K562 (cell line): Measurements from ENCODE around the gene FAM240A. TPM values are rescaled to one million over a fixed set of nuclear protein-coding genes. Genes with fewer than 3 reads are reported as not detected.

Experiments used
- ATAC-seq: fragments of 200-7000 bp; cut with Tn5 transposase; 3 replicates; pipeline ENCODE4 v1.9.1; 2020; ENCODE audit warnings: moderate library complexity
- BruUV-seq: library from RNA; stranded (reverse); fragments of 400-500 nt; replicated peaks from 2 replicates; lab custom pipeline; 2021; lab: Mats Ljungman, UMichigan
- CTCF ChIA-PET: fragments of 300-600 bp; formaldehyde crosslinking; extraction: SDS; loops from one replicate; lab custom pipeline; 2021; ENCODE audit warnings: low intra/inter-chr PET ratio; lab: Yijun Ruan, JAX
- POLR2A ChIA-PET: fragments of 300-600, 350-650 bp; sonication (Branson Sonifier 250); formaldehyde crosslinking; extraction: SDS; loops from one replicate; lab custom pipeline; 2021; ENCODE audit warnings: antibody characterized with exemption, inconsistent platforms; lab: Yijun Ruan, JAX
- DNase-seq, 4 experiments: peaks; one replicate each; pipeline versions ENCODE4 v3.0.0 to v3.0.0-alpha.2; 2011 to 2018; ENCODE audit warnings: low spot score in 3 of 4, mixed read lengths in 3 of 4; ENCODE audit errors: extremely low read depth in 1 of 4
- FAIRE-seq: peaks from 2 replicates; lab custom pipeline; 2011; peaks lifted over from hg19 to GRCh38; lab: Jason Lieb, UNC
- H2AFZ ChIP-seq: 2 replicates; pipeline ENCODE4 v1.6.0; 2011; ENCODE audit warnings: low read depth, low read length, control low read depth, inconsistent platforms
- H3K27ac ChIP-seq: fragments of 200-600 bp; 3 replicates; pipeline ENCODE4 v1.8.0; 2011; ENCODE audit warnings: low read depth, mild to moderate bottlenecking, control low read depth, inconsistent platforms, low read length, moderate library complexity, mixed read lengths; ENCODE audit errors: extremely low read depth
- H3K27me3 ChIP-seq, 2 experiments: fragments of 300-600 bp in 1 of 2; 2 replicates in 1 of 2; 3 replicates in 1 of 2; pipeline versions ENCODE4 v1.6.0 to v1.8.0; 2011; ENCODE audit warnings: inconsistent platforms in 2 of 2, low read length in 2 of 2, mild to moderate bottlenecking in 1 of 2, mixed read lengths in 1 of 2, moderate library complexity in 1 of 2; ENCODE audit not compliant: control insufficient read depth in 2 of 2, insufficient read depth in 2 of 2
- H3K36me3 ChIP-seq: fragments of 300-600 bp; 3 replicates; pipeline ENCODE4 v1.8.0; 2011; ENCODE audit warnings: mild to moderate bottlenecking, low read length, inconsistent platforms; ENCODE audit not compliant: control insufficient read depth, insufficient read depth
- H3K4me1 ChIP-seq, 2 experiments: fragments of 200-600 bp in 1 of 2; replicated peaks in 1 of 2; 2 replicates in 1 of 2; 3 replicates in 1 of 2; pipeline versions ENCODE4 v1.5.1 to v1.8.0; 2011; ENCODE audit warnings: inconsistent platforms in 2 of 2, low read length in 2 of 2, mild to moderate bottlenecking in 1 of 2, mixed read lengths in 1 of 2, moderate library complexity in 1 of 2; ENCODE audit not compliant: control insufficient read depth in 2 of 2, insufficient read depth in 2 of 2
- H3K4me2 ChIP-seq: 2 replicates; pipeline ENCODE4 v1.6.1; 2011; ENCODE audit warnings: low read length, control low read depth, inconsistent platforms, mixed read lengths; ENCODE audit not compliant: insufficient read depth
- H3K4me3 ChIP-seq: fragments of 200-600 bp; sonication (generic), shearing (Covaris generic); 2 replicates; pipeline ENCODE4 v1.5.1; 2016; ENCODE audit warnings: control low read depth, inconsistent platforms
- H3K79me2 ChIP-seq: fragments of 200-600 bp; 3 replicates; pipeline ENCODE4 v1.8.0; 2011; ENCODE audit warnings: low read length, inconsistent platforms; ENCODE audit not compliant: control insufficient read depth, insufficient read depth
- H3K9ac ChIP-seq, 2 experiments: 2 replicates each; pipeline versions ENCODE4 v1.6.0 to v1.6.1; 2011; ENCODE audit warnings: low read depth in 2 of 2, low read length in 2 of 2, control low read depth in 1 of 2, inconsistent platforms in 1 of 2, mild to moderate bottlenecking in 1 of 2, mixed read lengths in 1 of 2; ENCODE audit not compliant: insufficient read depth in 1 of 2
- H3K9me1 ChIP-seq: one replicate; pipeline ENCODE4 v1.6.0; 2011; ENCODE audit warnings: inconsistent platforms, mild to moderate bottlenecking, low read length, moderate library complexity; ENCODE audit not compliant: control insufficient read depth, insufficient read depth
- H3K9me3 ChIP-seq: replicated peaks from 2 replicates; pipeline ENCODE4 v1.5.1; 2011; ENCODE audit warnings: low read depth, low read length, inconsistent platforms; ENCODE audit not compliant: control insufficient read depth, insufficient read depth
- H4K20me1 ChIP-seq: replicated peaks from 2 replicates; pipeline ENCODE4 v1.6.1; 2011; ENCODE audit warnings: low read length, inconsistent platforms, mixed read lengths; ENCODE audit not compliant: control insufficient read depth, insufficient read depth
- ATF3 ChIP-seq, 2 experiments: fragments of 450-650 bp in 1 of 2; sonication (generic) in 1 of 2; formaldehyde crosslinking in 1 of 2; IDR thresholded peaks in 1 of 2; conservative IDR thresholded peaks in 1 of 2; 2 replicates each; pipeline versions ENCODE4 v1.6.1 to v1.8.1; 2016 to 2023; ENCODE audit warnings: mild to moderate bottlenecking in 2 of 2, moderate library complexity in 2 of 2, inconsistent platforms in 1 of 2, missing genetic modification reagents in 1 of 2
- ATF4 ChIP-seq: fragments of 450-650 bp; formaldehyde crosslinking; IDR thresholded peaks from 2 replicates; pipeline ENCODE4 v1.4.0; 2022; ENCODE audit warnings: mild to moderate bottlenecking, moderate library complexity
- CEBPB ChIP-seq: fragments of 450-650 bp; IDR thresholded peaks from 2 replicates; pipeline ENCODE4 v1.6.1; 2016; ENCODE audit warnings: missing genetic modification characterization, missing compliant biosample characterization
- CEBPG ChIP-seq, 3 experiments: fragments of 200-800 bp in 1 of 3; sonication (Bioruptor generic) in 1 of 3; sonication (generic) in 1 of 3; formaldehyde crosslinking in 1 of 3; IDR thresholded peaks in 2 of 3; conservative IDR thresholded peaks in 1 of 3; 2 replicates each; pipeline versions ENCODE4 v1.6.1 to v1.8.0; 2016 to 2022; ENCODE audit warnings: missing compliant biosample characterization in 2 of 3, missing genetic modification characterization in 2 of 3, mild to moderate bottlenecking in 1 of 3, missing genetic modification reagents in 1 of 3
- CHD4 ChIP-seq: fragments of 200-600 bp; sonication (generic); IDR thresholded peaks from 3 replicates; pipeline ENCODE4 v1.6.1; 2012; ENCODE audit warnings: low read depth, mild to moderate bottlenecking, mixed read lengths, low read length, inconsistent platforms; ENCODE audit not compliant: insufficient read depth, insufficient replicate concordance, poor library complexity, severe bottlenecking
- MXD1 ChIP-seq: fragments of 250-450 bp; sonication (Bioruptor Pico); IDR thresholded peaks from 2 replicates; pipeline ENCODE4 v1.8.0; 2021; ENCODE audit warnings: borderline replicate concordance, mild to moderate bottlenecking, moderate library complexity; ENCODE audit not compliant: poor library complexity, severe bottlenecking
- RAD21 ChIP-seq, 2 experiments: fragments of 250-450 bp in 1 of 2; fragments of 450-650 bp in 1 of 2; sonication (Bioruptor Pico) in 1 of 2; formaldehyde crosslinking in 1 of 2; IDR thresholded peaks in 1 of 2; conservative IDR thresholded peaks in 1 of 2; 2 replicates each; pipeline versions ENCODE4 v1.4.0 to v1.8.0; 2020 to 2022; ENCODE audit warnings: mild to moderate bottlenecking in 2 of 2, moderate library complexity in 1 of 2
- ZFX ChIP-seq: sonication (generic); formaldehyde crosslinking; IDR thresholded peaks from 2 replicates; pipeline ENCODE4 v1.8.0; 2022; ENCODE audit warnings: mild to moderate bottlenecking, missing genetic modification reagents, moderate library complexity
- ZNF140 ChIP-seq: fragments of 250-450 bp; sonication (Bioruptor Pico); IDR thresholded peaks from 2 replicates; pipeline ENCODE4 v1.8.0; 2021; ENCODE audit warnings: moderate library complexity, mild to moderate bottlenecking, inconsistent platforms
- ZSCAN32 ChIP-seq: fragments of 450-650 bp; formaldehyde crosslinking; IDR thresholded peaks from 2 replicates; pipeline ENCODE4 v1.4.0; 2020; ENCODE audit warnings: mild to moderate bottlenecking, moderate library complexity
- WGBS: fragments of 100-300 bp; shearing (Covaris generic); methylation state at CpG from one replicate; pipeline ENCODE4 v1.1.6; 2016; ENCODE audit warnings: low coverage, mixed read lengths; ENCODE audit not compliant: insufficient coverage; ENCODE audit errors: missing lambda C conversion rate; 5-methylcytosine and 5-hydroxymethylcytosine counted together
- in situ Hi-C: fragments of 300-500 bp; cut with MboI; formaldehyde crosslinking; loops from 4 replicates; pipeline ENCODE4 v1.15.0; 2018; ENCODE audit warnings: inconsistent platforms, mixed read lengths
- intact Hi-C: fragments of 100-400 bp; cut with micrococcal nuclease; formaldehyde crosslinking; loops from 2 replicates; pipeline ENCODE4 v1.14.2; 2022
- polyA plus RNA-seq, 8 experiments: library from polyadenylated mRNA; depleted of rRNA in 4 of 8; stranded (reverse) in 5 of 8; unstranded in 3 of 8; fragments of >200 nt; fragmentation: Nextera tagmentation in 2 of 8; fragmentation: Illumina TruSeq in 1 of 8; extraction: Ambion mirVana in 2 of 8; extraction: Trizol in 1 of 8; gene quantifications; 2 replicates each; pipeline versions ENCODE4 v1.2.1 to v1.2.3, GENCODE V29; 2011 to 2014; ENCODE audit warnings: inconsistent platforms in 1 of 8, missing spikeins in 1 of 8
- total RNA-seq, 7 experiments: library from RNA; depleted of rRNA in 6 of 7; stranded (reverse); fragments of >200 nt in 6 of 7; fragmentation: Illumina TruSeq in 2 of 7; extraction: Trizol in 2 of 7; gene quantifications; 2 replicates each; pipeline versions ENCODE4 v1.2.1 to v1.2.3, GENCODE V29; 2011 to 2021; ENCODE audit warnings: low replicate concordance in 1 of 7

Gene FAM240A
- total and polyA plus RNA-seq, 9 of the 15 experiments (the other 6 are each of a cell fraction or from before 2014, with no cell fraction given) = not detected

- no peak for ATAC-seq
- ChIA-PET CTCF (no interaction called here), POLR2A (interaction anchor here (0.8 to 1.1 kb wide), 2 partner anchors 10 to 26 kb away, joined by 3 read pairs; no protein-coding TSS in a partner anchor)
- TF ChIP-seq ATF3 (IDR thresholded peaks at IDR 0.05) = peak; percentile 66
- TF ChIP-seq ATF3 (CRISPR knock-in tag; conservative IDR thresholded peaks at IDR 0.05) = no peak
- no peak for TF ChIP-seq CHD4
- peak; percentile 68 for TF ChIP-seq ATF4 (CRISPR knock-in tag)
- 0 out of 2 replicates have a peak, but pooled peaks have one; percentile 15 for TF ChIP-seq ZSCAN32 (CRISPR knock-in tag)
- TF ChIP-seq MXD1 (CRISPR knock-in tag) = no peak
- TF ChIP-seq CEBPG (CRISPR knock-in tag; IDR thresholded peaks at IDR 0.05) = no peak
- peak; percentile 75 to 82 for TF ChIP-seq CEBPG (tag; conservative IDR thresholded peaks at IDR 0.05 in 1 of 2, IDR thresholded peaks at IDR 0.05 in 1 of 2)
- TF ChIP-seq ZFX (CRISPR knock-in tag) = no peak
- TF ChIP-seq CEBPB (tag) = peak; percentile 30; the same call in 1 of the 2 replicates
- TF ChIP-seq RAD21 (CRISPR knock-in tag; conservative IDR thresholded peaks at IDR 0.05 in 1 of 2, IDR thresholded peaks at IDR 0.05 in 1 of 2) = no peak
- TF ChIP-seq ZNF140 = no peak
- intact Hi-C loops = no loop called here
- no peak overlapping the region for H3K4me3 ChIP-seq
- FAIRE-seq = no peak
- H3K9ac ChIP-seq = no peak overlapping the region
- H3K4me2 ChIP-seq = no peak overlapping the region
- no peak overlapping the region for H2AFZ ChIP-seq
- H3K9me1 ChIP-seq = no peaks in the 10 kb centered on the region
- in situ Hi-C loops = no loop called here
- no peaks in the 10 kb centered on the region for H3K79me2 ChIP-seq
- H3K36me3 ChIP-seq = no peaks in the 10 kb centered on the region
- BruUV-seq = no TSS peak
- no peaks in the 10 kb centered on the region for H3K4me1 ChIP-seq
- no peak for DNase-seq
- 2% methylated on average over 12 of the region's 12 CpGs for WGBS
- H3K27ac ChIP-seq = no peak overlapping the region
- H3K9me3 ChIP-seq = no peaks in the 10 kb centered on the region
- H3K27me3 ChIP-seq = peaks cover 38 to 48% of the 10 kb centered on the region in 2 experiments
- no peaks in the 10 kb centered on the region for H4K20me1 ChIP-seq
Observed at GRCh38 chr3:46609944-46610722, 2.2 kb upstream of the FAM240A start.
